ENCODE measurements around the gene DTX3. TPM values are rescaled to one million over a fixed set of nuclear protein-coding genes. Genes with fewer than 3 reads are reported as not detected.
A peak's percentile ranks its signal among the peaks of the same experiment; 100 is the strongest.

The DTX3 gene
- total and polyA plus RNA-seq, 2 of the 13 experiments (the other 11 are each of a cell fraction or from before 2014, with no cell fraction given) = 9.0 to 27.2 TPM

- TF ChIP-seq DMTF1 (CRISPR knock-in tag; IDR thresholded peaks at IDR 0.05) (no peak), ERF (CRISPR knock-in tag; IDR thresholded peaks at IDR 0.05) (peak; percentile 79), ZNF430 (CRISPR knock-in tag; IDR thresholded peaks at IDR 0.05) (peak; percentile 50; the same call in 1 of the 2 replicates), ZNF569 (CRISPR knock-in tag; IDR thresholded peaks at IDR 0.05; ENCODE audit: borderline replicate concordance) (no peak), ZNF3 (CRISPR knock-in tag; IDR thresholded peaks at IDR 0.05) (no peak), MED1 (CRISPR knock-in tag; IDR thresholded peaks at IDR 0.05) (peak; percentile 41; the same call in 1 of the 2 replicates), STAT6 (CRISPR knock-in tag; IDR thresholded peaks at IDR 0.05; ENCODE audit: borderline replicate concordance) (no peak), RFX3 (CRISPR knock-in tag; IDR thresholded peaks at IDR 0.05) (no peak), ZNF558 (CRISPR knock-in tag; IDR thresholded peaks at IDR 0.05; ENCODE audit: borderline replicate concordance) (peak; percentile 44; the same call in 1 of the 2 replicates), TCF7L2 (IDR thresholded peaks at IDR 0.05; ENCODE audit: low read depth, low read length) (no peak), ZNF770 (CRISPR knock-in tag; IDR thresholded peaks at IDR 0.05) (no peak), ZNF281 (CRISPR knock-in tag; IDR thresholded peaks at IDR 0.05; ENCODE audit: borderline replicate concordance) (peak; percentile 67), FOXP4 (CRISPR knock-in tag; IDR thresholded peaks at IDR 0.05) (0 out of 2 replicates have a peak, but pooled peaks have one; percentile 27), ZNF160 (CRISPR knock-in tag; IDR thresholded peaks at IDR 0.05) (peak; percentile 38; the same call in 1 of the 2 replicates), FOXM1 (CRISPR knock-in tag; IDR thresholded peaks at IDR 0.05) (no peak), RBM22 (optimal IDR thresholded peaks at IDR 0.05; ENCODE audit: low read length) (no peak), ZNF235 (CRISPR knock-in tag; IDR thresholded peaks at IDR 0.05; ENCODE audit: borderline replicate concordance) (0 out of 2 replicates have a peak, but pooled peaks have one; percentile 54)
Measured at GRCh38 chr12:57611108-57611826, 6.6 kb downstream of the DTX3 start, which contains the start of gene ARHGEF25 (continued).

Data from HepG2 (cell line).